ENCODE measurements around the gene RBFOX2.

The RBFOX2 gene

GRCh38 chr22:35746248-35746647 lies 282.4 kb downstream of the RBFOX2 start:
- TF ChIP-seq POLR2A (IDR thresholded peaks at IDR 0.05; ENCODE audit: extremely low read depth, insufficient read length) (no peak), MYC (IDR thresholded peaks at IDR 0.05; ENCODE audit: low read depth, low read length) (no peak), CTCF (IDR thresholded peaks at IDR 0.05; ENCODE audit: low read depth, low read length) (no peak), MAX (IDR thresholded peaks at IDR 0.05; ENCODE audit: low read depth, low read length) (no peak)
- DNase-seq (ENCODE audit: low read depth): no peak
- no peak overlapping the region for H3K4me3 ChIP-seq (ENCODE audit: low read depth, low read length)

GRCh38 chr22:35743326-35743860 lies 285.2 kb downstream of the RBFOX2 start:
- H3K4me3 ChIP-seq (ENCODE audit: low read depth, low read length): no peak overlapping the region
- TF ChIP-seq CTCF (IDR thresholded peaks at IDR 0.05; ENCODE audit: low read depth, low read length): no peak
- no peak for TF ChIP-seq POLR2A (IDR thresholded peaks at IDR 0.05; ENCODE audit: extremely low read depth, insufficient read length)
- TF ChIP-seq MYC (IDR thresholded peaks at IDR 0.05; ENCODE audit: low read depth, low read length): no peak
- no peak for TF ChIP-seq MAX (IDR thresholded peaks at IDR 0.05; ENCODE audit: low read depth, low read length)
- no peak for DNase-seq (ENCODE audit: low read depth)

GRCh38 chr22:35742342-35743100 lies 286.1 kb downstream of the RBFOX2 start:
- H3K4me3 ChIP-seq (ENCODE audit: low read depth, low read length): no peak overlapping the region
- TF ChIP-seq POLR2A (IDR thresholded peaks at IDR 0.05; ENCODE audit: extremely low read depth, insufficient read length) (no peak), CTCF (IDR thresholded peaks at IDR 0.05; ENCODE audit: low read depth, low read length) (no peak), MAX (IDR thresholded peaks at IDR 0.05; ENCODE audit: low read depth, low read length) (no peak), MYC (IDR thresholded peaks at IDR 0.05; ENCODE audit: low read depth, low read length) (no peak)
- DNase-seq (ENCODE audit: low read depth): no peak

GRCh38 chr22:35740616-35741015 lies 288.0 kb downstream of the RBFOX2 start:
- DNase-seq (ENCODE audit: low read depth): no peak
- TF ChIP-seq CTCF (IDR thresholded peaks at IDR 0.05; ENCODE audit: low read depth, low read length): no peak
- TF ChIP-seq MAX (IDR thresholded peaks at IDR 0.05; ENCODE audit: low read depth, low read length): no peak
- no peak for TF ChIP-seq POLR2A (IDR thresholded peaks at IDR 0.05; ENCODE audit: extremely low read depth, insufficient read length)
- TF ChIP-seq MYC (IDR thresholded peaks at IDR 0.05; ENCODE audit: low read depth, low read length): no peak
- H3K4me3 ChIP-seq (ENCODE audit: low read depth, low read length): no peak overlapping the region

- no peak overlapping the region for H3K4me3 ChIP-seq (ENCODE audit: low read depth, low read length)
- TF ChIP-seq MYC (IDR thresholded peaks at IDR 0.05; ENCODE audit: low read depth, low read length): no peak
- TF ChIP-seq CTCF (IDR thresholded peaks at IDR 0.05; ENCODE audit: low read depth, low read length): no peak
- TF ChIP-seq MAX (IDR thresholded peaks at IDR 0.05; ENCODE audit: low read depth, low read length): no peak
- no peak for DNase-seq (ENCODE audit: low read depth)
Measured at GRCh38 chr22:35739931-35740380, 288.7 kb downstream of the RBFOX2 start.
